ENCODE measurements around the gene HDGFL3.
A peak's percentile ranks its signal among the peaks of the same experiment; 100 is the strongest.

Gene HDGFL3

GRCh38 chr15:83119968-83120581, 87.5 kb downstream of the HDGFL3 start:
- no peak for DNase-seq

GRCh38 chr15:83118968-83119367, 88.7 kb downstream of the HDGFL3 start:
- DNase-seq = no peak

- DNase-seq = no peak
Measured at GRCh38 chr15:83118291-83118827, 89.3 kb downstream of the HDGFL3 start.

GRCh38 chr15:83115831-83116565, 91.6 kb downstream of the HDGFL3 start:
- no peak for DNase-seq

GRCh38 chr15:83115410-83115809, 92.2 kb downstream of the HDGFL3 start:
- no peak for DNase-seq

- DNase-seq = no peak
Measured at GRCh38 chr15:83114856-83115255, 92.8 kb downstream of the HDGFL3 start.

- DNase-seq = no peak
Measured at GRCh38 chr15:83113881-83114674, 93.5 kb downstream of the HDGFL3 start.

GRCh38 chr15:83112956-83113299, 94.7 kb downstream of the HDGFL3 start:
- DNase-seq = no peak

GRCh38 chr15:83112233-83112955, 95.2 kb downstream of the HDGFL3 start:
- no peak for DNase-seq

- DNase-seq = no peak
Measured at GRCh38 chr15:83111149-83111548, 96.5 kb downstream of the HDGFL3 start.

GRCh38 chr15:83110381-83110780, 97.2 kb downstream of the HDGFL3 start:
- no peak for DNase-seq

GRCh38 chr15:83109532-83109931, 98.1 kb downstream of the HDGFL3 start:
- no peak for DNase-seq

GRCh38 chr15:83108266-83109219, 99.1 kb downstream of the HDGFL3 start:
- peak; percentile 65 for DNase-seq

- no peak for DNase-seq
Measured at GRCh38 chr15:83107841-83108181, 99.8 kb downstream of the HDGFL3 start.

- DNase-seq = no peak
Measured at GRCh38 chr15:83106994-83107840, 100.4 kb downstream of the HDGFL3 start, which contains the start of gene TM6SF1. TSS of gene TM6SF1 (plus strand) at chr15:83107645. CDS start at chr15:83107681, 36 bp downstream.

GRCh38 chr15:83105440-83105839, 102.2 kb downstream of the HDGFL3 start:
- no peak for DNase-seq

GRCh38 chr15:83104141-83104540, 103.5 kb downstream of the HDGFL3 start:
- no peak for DNase-seq

- no peak for DNase-seq
Measured at GRCh38 chr15:83102346-83102745, 105.3 kb downstream of the HDGFL3 start.

- no peak for DNase-seq
Measured at GRCh38 chr15:83100097-83100646, 107.5 kb downstream of the HDGFL3 start.

GRCh38 chr15:83099290-83099689, 108.3 kb downstream of the HDGFL3 start:
- DNase-seq = no peak
